LNCAP (cell line): ENCODE measurements around the gene ETS1.

Experiments
- TF ChIP-seq, protein P1 (sequence below): fragments of 450-650 bp; IDR thresholded peaks from 2 replicates; pipeline ENCODE4 v1.5.1; 2017; ENCODE audit warnings: mild to moderate bottlenecking

The ETS1 gene

DNA sequence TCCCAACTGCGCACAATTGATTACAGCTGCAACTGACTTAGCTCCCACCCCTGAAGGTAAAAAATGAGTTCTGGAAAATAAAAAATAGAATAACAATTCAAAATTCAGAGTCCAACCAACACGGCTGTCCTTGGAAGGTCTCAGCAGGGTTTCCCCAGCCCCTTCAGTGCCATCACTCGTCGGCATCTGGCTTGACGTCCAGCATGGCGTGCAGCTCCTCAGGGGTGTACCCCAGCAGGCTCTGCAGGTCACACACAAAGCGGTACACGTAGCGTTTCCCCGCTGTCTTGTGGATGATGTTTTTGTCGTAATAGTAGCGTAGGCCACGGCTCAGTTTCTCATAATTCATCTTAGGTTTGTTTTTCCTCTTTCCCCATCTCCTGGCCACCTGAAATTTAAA lies 125.2 kb downstream of the ETS1 start:
- TF ChIP-seq, protein P1, sequence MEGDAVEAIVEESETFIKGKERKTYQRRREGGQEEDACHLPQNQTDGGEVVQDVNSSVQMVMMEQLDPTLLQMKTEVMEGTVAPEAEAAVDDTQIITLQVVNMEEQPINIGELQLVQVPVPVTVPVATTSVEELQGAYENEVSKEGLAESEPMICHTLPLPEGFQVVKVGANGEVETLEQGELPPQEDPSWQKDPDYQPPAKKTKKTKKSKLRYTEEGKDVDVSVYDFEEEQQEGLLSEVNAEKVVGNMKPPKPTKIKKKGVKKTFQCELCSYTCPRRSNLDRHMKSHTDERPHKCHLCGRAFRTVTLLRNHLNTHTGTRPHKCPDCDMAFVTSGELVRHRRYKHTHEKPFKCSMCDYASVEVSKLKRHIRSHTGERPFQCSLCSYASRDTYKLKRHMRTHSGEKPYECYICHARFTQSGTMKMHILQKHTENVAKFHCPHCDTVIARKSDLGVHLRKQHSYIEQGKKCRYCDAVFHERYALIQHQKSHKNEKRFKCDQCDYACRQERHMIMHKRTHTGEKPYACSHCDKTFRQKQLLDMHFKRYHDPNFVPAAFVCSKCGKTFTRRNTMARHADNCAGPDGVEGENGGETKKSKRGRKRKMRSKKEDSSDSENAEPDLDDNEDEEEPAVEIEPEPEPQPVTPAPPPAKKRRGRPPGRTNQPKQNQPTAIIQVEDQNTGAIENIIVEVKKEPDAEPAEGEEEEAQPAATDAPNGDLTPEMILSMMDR: no peak

DNA sequence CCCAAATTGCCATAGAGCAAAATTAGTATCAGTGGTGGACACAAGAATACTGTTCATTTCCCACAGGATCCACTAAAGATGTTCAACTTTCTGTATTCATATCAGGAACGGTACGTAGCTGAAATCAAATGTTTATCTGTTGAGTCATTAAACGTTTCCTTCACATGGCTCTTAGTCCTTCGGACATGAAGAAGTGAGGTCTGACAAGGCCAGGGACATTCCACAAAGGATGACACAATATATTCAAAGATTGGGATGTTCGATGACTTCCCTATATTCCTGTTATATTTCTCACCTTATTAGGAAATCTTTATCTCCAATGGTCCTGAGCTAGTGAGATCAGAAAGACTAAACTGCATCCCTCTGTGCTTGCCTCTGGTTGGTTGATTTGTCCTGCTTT lies 129.0 kb downstream of the ETS1 start:
- TF ChIP-seq, protein P1: no peak

DNA sequence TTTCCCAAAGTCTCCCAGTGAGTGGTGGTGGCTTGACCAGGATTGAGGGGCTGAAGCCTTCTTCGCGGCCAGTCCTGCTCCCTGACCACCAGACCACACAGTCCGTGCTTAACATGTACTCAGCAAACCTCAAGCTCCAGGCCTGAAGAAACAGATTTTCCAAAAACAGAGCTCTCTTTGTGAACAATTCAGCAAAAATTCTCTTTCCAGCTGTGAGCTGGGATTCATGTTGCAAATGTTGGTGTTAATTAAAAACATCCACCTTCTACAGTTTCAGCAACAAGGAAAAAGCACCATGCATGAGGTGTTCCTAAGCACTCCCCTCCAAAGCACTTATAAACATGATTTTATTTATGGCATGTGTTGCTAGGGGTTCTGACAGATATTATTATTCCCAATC lies 129.5 kb downstream of the ETS1 start:
- TF ChIP-seq, protein P1: no peak

DNA sequence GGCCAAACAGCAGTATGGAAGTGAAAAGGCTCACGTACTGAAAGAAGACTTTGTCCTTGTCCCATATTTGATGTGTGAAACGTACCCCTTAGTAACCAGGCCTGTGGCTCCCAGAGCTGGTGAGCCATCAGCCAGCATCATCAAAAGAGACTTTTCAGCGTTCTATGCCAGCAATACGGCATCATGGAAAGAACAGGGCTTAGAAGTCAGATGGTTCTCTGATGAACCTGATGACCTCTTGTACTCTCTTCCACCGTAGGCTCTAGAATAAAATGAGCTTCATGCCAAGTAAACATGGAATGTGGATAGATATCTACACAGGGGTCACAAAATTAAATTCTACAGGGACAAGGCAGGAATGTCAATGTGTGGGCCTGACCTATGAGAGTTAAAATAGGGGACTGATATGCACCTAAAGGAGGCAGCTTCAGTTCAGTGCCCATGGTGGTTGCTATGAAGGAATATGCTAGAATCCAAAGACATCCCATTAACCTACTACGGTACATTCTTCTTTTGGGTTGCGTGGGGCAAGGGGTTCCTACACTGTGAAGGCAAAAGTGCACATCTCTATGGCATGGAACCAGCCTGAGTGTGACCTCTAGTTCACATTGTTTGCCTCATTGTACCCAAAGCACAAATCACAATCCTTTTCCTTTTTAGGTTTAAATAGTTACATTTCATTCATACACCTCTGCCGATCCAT lies 130.6 kb downstream of the ETS1 start:
- TF ChIP-seq, protein P1: no peak

DNA sequence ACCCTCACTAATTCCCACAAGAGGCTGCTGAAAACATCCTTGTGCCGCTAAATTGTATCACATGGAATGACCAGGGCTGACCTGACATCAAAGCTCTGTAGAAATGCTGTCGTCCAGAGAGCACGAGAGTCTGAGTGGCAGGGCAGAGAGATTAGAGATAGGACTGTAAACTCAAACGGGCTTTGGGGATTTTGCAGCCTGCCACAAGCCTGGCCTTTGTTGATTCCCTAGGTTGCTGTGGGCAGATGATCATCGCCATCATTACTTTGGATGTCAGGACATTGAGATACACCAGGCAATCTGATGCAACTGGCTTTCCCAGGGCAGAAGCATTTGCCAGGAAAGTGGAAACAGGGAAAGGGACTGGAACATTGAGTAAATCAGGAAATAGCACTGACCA lies 131.6 kb downstream of the ETS1 start:
- TF ChIP-seq, protein P1: no peak

DNA sequence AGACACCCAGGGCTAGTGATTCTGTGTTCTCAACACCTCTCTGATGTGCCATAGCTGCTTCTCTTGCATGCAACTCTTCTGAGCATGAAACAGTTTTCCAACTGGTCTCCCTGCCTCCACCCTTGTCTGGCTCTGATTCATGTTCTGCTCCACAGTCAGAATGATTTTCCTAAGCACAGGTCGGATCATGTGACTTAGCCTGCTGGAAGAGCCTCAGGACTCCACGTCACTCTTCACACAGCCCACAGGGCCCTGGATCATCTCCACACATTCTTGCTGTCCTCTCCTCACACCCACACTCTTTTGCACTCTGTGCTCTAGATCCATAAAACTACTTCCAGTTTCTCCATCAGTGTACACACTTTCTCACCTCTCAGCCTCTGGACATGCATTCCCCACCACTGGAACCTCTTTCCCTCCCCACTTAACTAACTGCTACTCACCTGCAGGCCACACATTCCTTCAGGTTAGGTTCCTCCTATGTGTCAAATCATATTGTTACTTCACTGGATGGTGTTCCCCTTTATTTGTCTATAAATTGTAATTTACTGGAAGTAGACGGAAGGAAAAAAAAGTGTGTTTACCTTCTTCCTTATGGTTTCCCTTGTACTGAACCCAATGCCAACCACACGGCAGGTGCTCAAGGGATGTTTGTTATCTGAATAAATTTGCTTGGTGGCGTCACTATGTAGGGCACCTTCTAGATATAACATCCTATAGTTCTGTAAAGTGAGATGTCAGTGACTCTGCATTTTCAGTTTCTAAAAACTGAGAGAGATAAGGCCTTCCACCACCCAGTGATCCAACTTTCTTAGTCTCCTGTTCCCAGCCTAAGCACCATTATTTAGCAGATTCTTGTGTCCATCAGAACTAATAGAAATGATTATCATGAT lies 133.7 kb downstream of the ETS1 start:
- TF ChIP-seq, protein P1: no peak

DNA sequence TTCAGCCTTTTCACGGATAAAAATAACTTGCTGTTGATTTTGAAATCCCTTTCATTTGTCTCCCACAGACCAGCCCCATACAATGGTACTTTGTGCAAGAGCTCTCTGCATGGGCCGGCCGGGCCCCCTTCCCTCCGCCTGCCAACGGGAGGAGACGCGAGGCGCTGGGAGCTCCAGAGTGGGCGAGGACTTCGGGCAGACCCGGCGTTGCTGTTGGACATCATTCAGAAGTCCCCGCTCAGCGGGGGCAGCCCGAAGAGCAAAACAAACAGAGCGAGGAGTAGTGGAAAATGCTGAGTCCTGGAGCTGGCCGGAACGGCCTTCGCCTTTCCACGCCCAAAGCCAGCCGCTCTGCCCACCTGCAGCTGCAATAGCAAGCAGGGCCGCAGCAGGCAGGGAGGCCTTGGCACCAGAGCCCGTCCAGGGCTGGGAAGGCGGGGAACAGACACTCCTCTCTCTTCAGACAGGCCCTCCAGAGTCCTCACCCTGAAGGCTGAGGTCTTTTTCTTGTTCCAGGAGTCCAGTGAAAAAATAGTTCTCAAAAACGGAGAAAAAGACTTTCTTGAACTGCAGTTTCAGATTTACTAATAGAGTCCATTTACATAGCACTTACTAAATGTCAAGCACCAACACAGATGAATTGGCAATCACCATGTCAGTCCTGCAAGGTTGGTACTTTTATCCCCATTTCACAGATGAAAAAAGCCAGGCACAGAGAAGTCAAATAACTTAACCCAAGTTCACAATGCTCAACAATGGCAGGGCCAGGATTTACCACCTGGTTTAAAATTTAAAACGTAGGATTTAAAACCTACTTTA lies 135.5 kb downstream of the ETS1 start:
- TF ChIP-seq, protein P1: no peak
